Measurements from ENCODE around the gene CBLL2. TPM values are rescaled to one million over a fixed set of nuclear protein-coding genes. Genes with fewer than 3 reads are reported as not detected.

CBLL2 gene
- polyA plus RNA-seq, 1 donor (not counting 4 experiments of a cell fraction or from before 2014, with no cell fraction given), result not detected

GRCh38 chrX:22313766-22314165 lies 41.1 kb downstream of the CBLL2 start:
- FAIRE-seq (no peak), DNase-seq (ENCODE audit: low read depth, low spot score) (no peak)
- no peaks in the 10 kb centered on the region for H4K20me1 ChIP-seq (ENCODE audit: control insufficient read depth, extremely low read depth, insufficient read depth, low read length)
- TF ChIP-seq CTCF (optimal IDR thresholded peaks at IDR 0.05 in 1 of 3, IDR thresholded peaks at IDR 0.05 in 1 of 3, conservative IDR thresholded peaks at IDR 0.05 in 1 of 3; ENCODE audit: extremely low read depth in 1 of 3, insufficient read depth in 2 of 3, low read length in 3 of 3), result no peak
- no peak for TF ChIP-seq EZH2 (IDR thresholded peaks at IDR 0.05; ENCODE audit: low read length)
- H3K4me3 ChIP-seq (ENCODE audit: control insufficient read depth in 2 of 3, extremely low read depth in 1 of 3, insufficient read depth in 2 of 3, low read depth in 1 of 3, low read length in 3 of 3), result no peak overlapping the region
- no peaks in the 10 kb centered on the region for H3K9me1 ChIP-seq (ENCODE audit: control insufficient read depth, extremely low read depth, insufficient read depth, low read length)
- no peak overlapping the region for H3K9ac ChIP-seq (ENCODE audit: control insufficient read depth, extremely low read depth, insufficient read depth, low read length)
- dilution Hi-C loops (cut with MboI; ENCODE audit: extremely low pct_ligation_motif_present, low sequenced_read_pairs), result no loop called here
- H3K4me1 ChIP-seq (ENCODE audit: control insufficient read depth, extremely low read depth, insufficient read depth, low read length), result no peaks in the 10 kb centered on the region
- no peaks in the 10 kb centered on the region for H3K27me3 ChIP-seq (ENCODE audit: control insufficient read depth, extremely low read depth, insufficient read depth, low read length)
- no peak overlapping the region for H2AFZ ChIP-seq (ENCODE audit: control insufficient read depth, low read length)
- H3K27ac ChIP-seq (ENCODE audit: control insufficient read depth, insufficient read depth, low read length), result no peak overlapping the region
- H3K4me2 ChIP-seq (ENCODE audit: control insufficient read depth, extremely low read depth, insufficient read depth, low read depth, low read length), result no peak overlapping the region
- H3K36me3 ChIP-seq (ENCODE audit: control insufficient read depth in 2 of 2, extremely low read depth in 1 of 2, insufficient read depth in 2 of 2, low read length in 2 of 2), result no peaks in the 10 kb centered on the region
- H3K9me3 ChIP-seq (ENCODE audit: control insufficient read depth, low read depth, low read length), result no peaks in the 10 kb centered on the region
- H3K79me2 ChIP-seq (ENCODE audit: control insufficient read depth, insufficient read depth, low read length), result no peaks in the 10 kb centered on the region

GRCh38 chrX:22314211-22314610 lies 41.5 kb downstream of the CBLL2 start:
- DNase-seq (ENCODE audit: low read depth, low spot score) (no peak), FAIRE-seq (no peak)
- dilution Hi-C loops (cut with MboI; ENCODE audit: extremely low pct_ligation_motif_present, low sequenced_read_pairs), result no loop called here
- no peaks in the 10 kb centered on the region for H3K27me3 ChIP-seq (ENCODE audit: control insufficient read depth, extremely low read depth, insufficient read depth, low read length)
- H3K9me1 ChIP-seq (ENCODE audit: control insufficient read depth, extremely low read depth, insufficient read depth, low read length), result no peaks in the 10 kb centered on the region
- H3K9ac ChIP-seq (ENCODE audit: control insufficient read depth, extremely low read depth, insufficient read depth, low read length), result no peak overlapping the region
- no peaks in the 10 kb centered on the region for H3K4me1 ChIP-seq (ENCODE audit: control insufficient read depth, extremely low read depth, insufficient read depth, low read length)
- TF ChIP-seq CTCF (optimal IDR thresholded peaks at IDR 0.05 in 1 of 3, IDR thresholded peaks at IDR 0.05 in 1 of 3, conservative IDR thresholded peaks at IDR 0.05 in 1 of 3; ENCODE audit: extremely low read depth in 1 of 3, insufficient read depth in 2 of 3, low read length in 3 of 3) (no peak), EZH2 (IDR thresholded peaks at IDR 0.05; ENCODE audit: low read length) (no peak)
- H3K4me3 ChIP-seq (ENCODE audit: control insufficient read depth in 2 of 3, extremely low read depth in 1 of 3, insufficient read depth in 2 of 3, low read depth in 1 of 3, low read length in 3 of 3), result no peak overlapping the region
- no peak overlapping the region for H3K4me2 ChIP-seq (ENCODE audit: control insufficient read depth, extremely low read depth, insufficient read depth, low read depth, low read length)
- no peaks in the 10 kb centered on the region for H3K9me3 ChIP-seq (ENCODE audit: control insufficient read depth, low read depth, low read length)
- H2AFZ ChIP-seq (ENCODE audit: control insufficient read depth, low read length), result no peak overlapping the region
- no peaks in the 10 kb centered on the region for H3K79me2 ChIP-seq (ENCODE audit: control insufficient read depth, insufficient read depth, low read length)
- H3K27ac ChIP-seq (ENCODE audit: control insufficient read depth, insufficient read depth, low read length), result no peak overlapping the region
- no peaks in the 10 kb centered on the region for H3K36me3 ChIP-seq (ENCODE audit: control insufficient read depth in 2 of 2, extremely low read depth in 1 of 2, insufficient read depth in 2 of 2, low read length in 2 of 2)
- no peaks in the 10 kb centered on the region for H4K20me1 ChIP-seq (ENCODE audit: control insufficient read depth, extremely low read depth, insufficient read depth, low read length)

Measured in keratinocyte (primary cell).